Choroid plexus epithelial cell (primary cell): Measurements from ENCODE around the gene C5orf52.
"Not testable (repeated sequence)": the region's sequence is repeated elsewhere in the genome, so short reads cannot be mapped to it uniquely, and the experiment has no call there.

Source experiments
- DNase-seq: peaks from one replicate; pipeline ENCODE4 v3.0.0-alpha.2; 2010; ENCODE audit warnings: low read depth
- H3K4me3 ChIP-seq: 2 replicates; pipeline ENCODE4 v1.5.1; 2011; ENCODE audit warnings: low read depth, mild to moderate bottlenecking, control low read depth, low read length, moderate library complexity
- TF ChIP-seq, protein P1 (sequence below): conservative IDR thresholded peaks from 2 replicates; pipeline ENCODE4 v1.5.1; 2011; ENCODE audit warnings: low read depth, mild to moderate bottlenecking, control low read depth, inconsistent platforms, low read length, moderate library complexity

C5orf52 gene

DNA sequence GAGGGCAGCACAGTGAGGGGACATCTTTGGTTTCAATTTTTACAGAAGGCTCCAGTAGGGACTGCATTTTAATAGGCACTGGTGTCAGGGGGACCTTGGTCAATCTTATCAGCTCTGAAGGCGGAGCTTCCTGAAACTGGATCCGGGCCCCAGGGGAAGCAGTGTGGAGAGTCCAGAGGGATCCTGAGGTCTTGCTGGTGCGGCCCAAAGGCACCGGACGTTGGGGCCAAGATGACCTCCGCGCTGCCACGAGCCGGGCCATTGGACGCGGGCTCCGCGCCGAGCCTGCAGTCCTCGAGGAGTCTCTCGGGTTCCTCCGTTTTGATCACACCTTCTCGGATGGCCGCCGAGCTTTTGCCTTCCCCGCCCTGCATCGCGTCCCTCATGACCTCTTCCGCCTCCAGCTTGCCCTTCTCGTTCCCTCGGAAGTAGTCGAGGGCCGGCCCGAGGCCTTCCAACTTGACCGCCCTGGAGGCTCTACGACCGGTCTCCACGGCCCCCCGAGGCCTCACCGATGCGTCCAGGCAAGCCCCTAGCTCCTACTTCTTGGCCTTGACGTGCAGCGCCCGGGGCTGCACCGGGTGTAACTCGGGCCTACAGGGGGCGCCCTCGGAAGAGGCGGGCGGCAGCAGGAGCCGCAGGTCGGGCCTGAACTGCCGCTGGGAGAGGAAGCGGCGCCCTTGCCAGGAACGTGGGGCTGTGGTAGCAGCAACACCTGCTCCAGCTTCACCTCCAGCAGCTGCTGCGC, 18.8 kb downstream of the C5orf52 start:
- TF ChIP-seq, protein P1, sequence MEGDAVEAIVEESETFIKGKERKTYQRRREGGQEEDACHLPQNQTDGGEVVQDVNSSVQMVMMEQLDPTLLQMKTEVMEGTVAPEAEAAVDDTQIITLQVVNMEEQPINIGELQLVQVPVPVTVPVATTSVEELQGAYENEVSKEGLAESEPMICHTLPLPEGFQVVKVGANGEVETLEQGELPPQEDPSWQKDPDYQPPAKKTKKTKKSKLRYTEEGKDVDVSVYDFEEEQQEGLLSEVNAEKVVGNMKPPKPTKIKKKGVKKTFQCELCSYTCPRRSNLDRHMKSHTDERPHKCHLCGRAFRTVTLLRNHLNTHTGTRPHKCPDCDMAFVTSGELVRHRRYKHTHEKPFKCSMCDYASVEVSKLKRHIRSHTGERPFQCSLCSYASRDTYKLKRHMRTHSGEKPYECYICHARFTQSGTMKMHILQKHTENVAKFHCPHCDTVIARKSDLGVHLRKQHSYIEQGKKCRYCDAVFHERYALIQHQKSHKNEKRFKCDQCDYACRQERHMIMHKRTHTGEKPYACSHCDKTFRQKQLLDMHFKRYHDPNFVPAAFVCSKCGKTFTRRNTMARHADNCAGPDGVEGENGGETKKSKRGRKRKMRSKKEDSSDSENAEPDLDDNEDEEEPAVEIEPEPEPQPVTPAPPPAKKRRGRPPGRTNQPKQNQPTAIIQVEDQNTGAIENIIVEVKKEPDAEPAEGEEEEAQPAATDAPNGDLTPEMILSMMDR = peak; percentile 39
- DNase-seq = peak; percentile 7

DNA sequence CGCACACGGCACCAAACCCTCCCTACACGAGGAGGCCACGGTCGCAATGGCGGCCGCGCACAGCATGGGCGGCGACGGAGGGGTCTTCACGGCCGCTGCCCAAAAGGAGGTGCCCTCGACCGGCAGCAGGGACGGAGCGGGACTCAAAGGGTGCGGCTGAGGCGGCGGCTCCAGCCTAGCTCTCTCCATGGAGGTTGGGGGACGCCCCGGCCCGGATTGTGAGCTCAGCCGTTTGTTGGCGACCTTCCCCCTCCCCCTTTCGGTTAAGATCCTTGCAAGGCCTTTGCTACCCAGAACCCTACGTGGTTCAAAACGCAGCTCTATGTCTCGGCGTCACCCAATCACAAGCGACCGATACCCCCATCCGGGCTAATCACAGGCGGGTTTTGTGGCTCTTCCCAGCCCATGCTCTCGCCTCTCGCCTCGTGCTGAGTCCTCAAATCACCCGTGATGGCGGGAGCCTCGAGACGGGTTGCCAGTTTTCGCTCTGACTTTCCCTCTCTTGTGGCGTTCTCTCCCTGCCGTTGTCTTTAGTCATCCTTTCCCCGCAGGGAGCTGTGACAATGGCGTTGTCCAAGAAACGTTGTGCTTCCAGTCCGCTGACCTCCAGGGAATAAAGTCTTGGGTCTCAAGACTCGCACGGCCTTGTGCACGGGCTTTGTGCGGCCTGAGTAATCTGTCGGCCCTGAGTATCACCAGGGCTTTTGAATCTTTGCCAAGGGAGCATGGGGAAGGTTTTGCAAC, 19.5 kb downstream of the C5orf52 start:
- H3K4me3 ChIP-seq = peak overlapping the region; percentile 36
- DNase-seq = no peak
- TF ChIP-seq, protein P1 = no peak

More for the DNA sequence above, 18.8 kb downstream of the C5orf52 start:
- H3K4me3 ChIP-seq = peak overlapping the region; percentile 36

DNA sequence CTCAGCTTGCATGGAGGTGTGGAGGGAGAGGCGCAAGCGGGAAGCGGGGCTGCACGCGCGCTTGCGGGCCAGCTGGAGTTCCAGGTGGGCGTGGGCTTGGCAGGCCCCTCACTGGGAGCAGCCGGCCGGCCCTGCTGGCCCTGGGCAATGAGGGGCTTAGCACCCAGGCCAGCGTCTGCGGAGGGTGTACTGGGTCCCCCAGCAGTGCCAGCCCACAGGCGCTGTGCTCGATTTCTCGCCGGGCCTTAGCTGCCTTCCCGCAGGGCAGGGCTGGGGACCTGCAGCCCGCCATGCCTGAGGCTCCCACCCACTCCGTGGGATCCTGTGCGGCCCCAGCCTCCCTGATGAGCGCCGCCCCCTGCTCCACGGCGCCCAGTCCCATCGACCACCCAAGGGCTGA, 22.5 kb downstream of the C5orf52 start:
- not testable (repeated sequence) for H3K4me3 ChIP-seq, DNase-seq

DNA sequence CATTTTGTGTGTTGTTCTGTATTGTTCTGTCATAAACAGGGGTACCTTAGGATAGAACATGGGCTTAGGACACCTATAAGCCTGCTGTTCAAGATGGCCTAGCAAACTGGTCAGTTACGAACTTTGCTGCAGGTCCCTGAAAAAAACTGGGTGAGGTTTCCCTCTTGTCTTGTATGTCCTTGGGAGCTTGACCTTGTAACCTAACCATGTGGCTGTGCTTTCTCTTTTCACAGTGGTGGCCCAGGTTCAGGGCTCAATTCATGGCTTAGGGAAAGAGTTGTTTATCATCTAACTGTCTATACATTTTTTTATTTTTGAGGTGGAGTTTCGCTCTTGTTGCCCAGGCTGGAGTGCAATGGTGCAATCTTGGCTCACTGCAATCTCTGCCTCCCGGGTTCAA, 24.8 kb downstream of the C5orf52 start:
- not testable (repeated sequence) for DNase-seq, H3K4me3 ChIP-seq

DNA sequence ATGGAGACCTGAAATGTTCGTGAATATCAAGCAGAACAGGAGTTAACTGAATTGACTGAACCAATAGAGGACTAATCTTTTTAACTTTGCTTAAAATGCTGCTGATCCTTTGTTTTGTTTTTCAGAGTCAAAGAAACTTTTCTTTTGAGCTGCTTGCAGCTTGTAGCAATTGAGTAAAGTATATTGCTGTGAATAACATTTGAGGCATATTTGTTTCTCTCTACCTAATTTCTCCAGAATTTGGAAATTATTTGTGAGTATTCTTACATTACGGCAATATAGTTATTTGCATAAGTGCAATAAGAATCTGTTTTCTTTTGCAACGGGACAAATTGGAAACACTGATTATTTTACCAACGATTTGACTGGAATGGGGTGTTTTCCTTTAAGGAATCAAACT, 27.3 kb downstream of the C5orf52 start:
- not testable (repeated sequence) for DNase-seq, H3K4me3 ChIP-seq

DNA sequence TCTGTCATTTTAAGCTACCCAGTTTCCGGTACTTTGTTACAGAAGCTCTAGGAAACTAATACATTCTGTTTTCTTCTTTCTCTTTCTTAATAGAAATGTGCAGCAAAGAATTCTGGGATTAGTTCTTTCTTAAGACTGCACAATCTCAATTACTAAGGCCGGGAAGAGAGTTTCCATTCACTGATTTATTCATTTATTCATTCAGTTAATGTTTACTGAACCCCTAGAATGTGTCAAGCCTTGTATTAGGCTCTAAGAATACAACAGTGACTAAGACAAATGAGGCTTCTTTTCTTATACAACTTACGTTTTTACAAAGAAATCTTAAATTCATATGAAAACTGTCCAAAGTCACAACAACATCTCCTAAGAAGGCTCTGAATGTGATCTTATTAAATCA, 32.4 kb downstream of the C5orf52 start:
- TF ChIP-seq, protein P1 = no peak
- no peak for DNase-seq
- H3K4me3 ChIP-seq = no peak overlapping the region

DNA sequence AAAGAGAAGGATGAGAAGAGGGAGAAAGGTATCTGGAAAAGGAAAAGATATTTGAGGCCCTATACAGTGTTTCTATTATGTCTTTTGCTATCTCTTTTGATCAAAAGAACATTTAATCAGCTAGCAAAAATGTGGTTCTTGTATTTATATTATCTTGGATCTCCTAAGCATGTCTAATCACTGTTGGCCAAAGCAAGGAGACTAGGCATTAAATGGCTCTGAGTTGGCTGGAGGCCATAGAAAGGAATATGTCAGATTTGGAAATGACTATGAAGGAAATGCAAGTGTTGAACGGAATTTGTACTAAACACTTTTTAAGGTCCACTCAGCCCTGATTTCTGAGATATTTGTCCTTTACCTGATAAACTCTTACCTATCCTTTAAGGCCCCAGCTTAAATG, 37.5 kb downstream of the C5orf52 start:
- DNase-seq = no peak

DNA sequence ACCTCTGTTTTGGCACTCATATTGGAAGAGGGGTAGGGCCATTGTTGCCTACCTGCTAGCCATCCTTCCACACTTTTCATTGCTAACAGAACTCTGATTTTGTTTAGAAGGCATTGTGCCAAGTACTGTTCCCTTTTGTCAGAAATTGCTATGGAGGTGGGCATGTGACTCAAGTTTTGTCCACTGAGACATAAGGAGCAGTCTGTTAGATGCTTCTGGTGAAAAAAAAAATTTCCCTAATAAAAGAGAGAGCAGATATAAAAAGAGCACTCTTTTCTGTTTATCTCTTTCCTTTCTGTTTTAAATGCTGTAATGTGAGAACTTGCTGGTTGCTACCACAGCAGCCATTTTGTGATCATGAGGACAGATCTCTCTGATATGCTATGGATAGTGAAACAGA, 38.0 kb downstream of the C5orf52 start:
- no peak for DNase-seq
- TF ChIP-seq, protein P1 = no peak
- H3K4me3 ChIP-seq = no peak overlapping the region

More for the DNA sequence above, 37.5 kb downstream of the C5orf52 start:
- H3K4me3 ChIP-seq = no peak overlapping the region
- TF ChIP-seq, protein P1 = no peak
